Right lobe of liver (tissue), 4 donors: Measurements from ENCODE around the gene GLYATL2.

Source experiments
- POLR2A ChIP-seq: fragments of 450-650 bp; IDR thresholded peaks from one replicate; pipeline ENCODE4 v1.6.1; 2017; ENCODE audit warnings: antibody characterized with exemption, mild to moderate bottlenecking
- TF ChIP-seq, protein P1 (sequence below), 4 donors: fragments of 200-600 bp in 3 of 4; fragments of 450-650 bp in 1 of 4; IDR thresholded peaks; one replicate each; pipeline versions ENCODE4 v1.5.1 to v1.8.0; 2016 to 2022; ENCODE audit warnings: antibody characterized with exemption in 4 of 4, mild to moderate bottlenecking in 2 of 4
- donor health status: DM: no; HTN: no; CAD: no.
- donor health status: DM: no; HTN: no; CAD: no.
- donor health status: DM: no; HTN: yes; CAD: no.

DNA sequence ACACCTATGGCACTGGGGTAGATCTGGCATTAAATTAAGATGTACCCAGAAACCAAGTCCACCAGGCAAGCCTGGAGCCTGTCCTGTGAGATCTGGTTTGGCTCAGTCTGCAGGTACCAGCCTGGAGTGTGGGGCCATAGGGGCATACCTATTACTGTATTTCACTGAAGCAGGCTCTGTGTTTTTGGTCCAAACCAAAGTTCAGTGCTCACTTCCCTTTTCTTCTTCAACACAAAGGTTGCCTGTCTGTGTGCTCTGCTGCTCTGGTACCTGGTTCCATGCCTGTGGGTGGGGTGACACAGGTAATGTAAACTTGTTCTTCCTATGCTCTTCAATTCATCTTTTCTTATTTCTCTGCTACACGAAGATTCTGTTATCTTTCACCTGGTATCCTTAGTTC lies 19.8 kb upstream of the GLYATL2 start:
- TF ChIP-seq POLR2A, result no peak
- TF ChIP-seq, protein P1, sequence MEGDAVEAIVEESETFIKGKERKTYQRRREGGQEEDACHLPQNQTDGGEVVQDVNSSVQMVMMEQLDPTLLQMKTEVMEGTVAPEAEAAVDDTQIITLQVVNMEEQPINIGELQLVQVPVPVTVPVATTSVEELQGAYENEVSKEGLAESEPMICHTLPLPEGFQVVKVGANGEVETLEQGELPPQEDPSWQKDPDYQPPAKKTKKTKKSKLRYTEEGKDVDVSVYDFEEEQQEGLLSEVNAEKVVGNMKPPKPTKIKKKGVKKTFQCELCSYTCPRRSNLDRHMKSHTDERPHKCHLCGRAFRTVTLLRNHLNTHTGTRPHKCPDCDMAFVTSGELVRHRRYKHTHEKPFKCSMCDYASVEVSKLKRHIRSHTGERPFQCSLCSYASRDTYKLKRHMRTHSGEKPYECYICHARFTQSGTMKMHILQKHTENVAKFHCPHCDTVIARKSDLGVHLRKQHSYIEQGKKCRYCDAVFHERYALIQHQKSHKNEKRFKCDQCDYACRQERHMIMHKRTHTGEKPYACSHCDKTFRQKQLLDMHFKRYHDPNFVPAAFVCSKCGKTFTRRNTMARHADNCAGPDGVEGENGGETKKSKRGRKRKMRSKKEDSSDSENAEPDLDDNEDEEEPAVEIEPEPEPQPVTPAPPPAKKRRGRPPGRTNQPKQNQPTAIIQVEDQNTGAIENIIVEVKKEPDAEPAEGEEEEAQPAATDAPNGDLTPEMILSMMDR (IDR thresholded peaks at IDR 0.05), result no peak
